ENCODE data around the gene RAB35. TPM values are rescaled to one million over a fixed set of nuclear protein-coding genes. Genes with fewer than 3 reads are reported as not detected.

Gene RAB35
- total RNA-seq, 3 donors from 2014 or later (not counting 1 experiment from before 2014, with no cell fraction given) = 65.0 to 85.9 (median 81.2) TPM

DNA sequence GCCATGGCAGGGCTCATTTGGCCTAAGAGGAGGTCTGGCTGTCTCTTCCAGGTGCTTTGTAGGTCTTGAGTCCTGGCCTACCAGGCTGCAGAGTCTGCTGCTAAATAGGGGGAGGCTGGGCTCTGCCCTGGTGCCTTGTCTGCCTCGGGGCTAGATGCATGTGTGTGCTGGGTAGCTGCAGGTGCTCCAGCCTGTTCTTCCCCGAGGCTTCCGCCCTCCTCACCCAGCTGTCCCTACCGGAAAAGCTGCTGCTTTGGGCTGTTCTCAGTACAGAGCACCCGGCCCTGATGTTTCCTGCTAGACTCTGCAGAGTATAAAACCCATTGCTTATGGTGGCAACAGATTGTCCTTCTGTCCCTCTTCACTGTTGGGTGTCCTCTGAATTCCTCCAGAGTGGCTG, 37.7 kb downstream of the RAB35 start:
- Mint-ChIP-seq H3K27ac (no peak overlapping the region), H3K4me3 (no peak overlapping the region), H3K27me3 (ENCODE audit: low read depth in 2 of 2) (no peaks in the 10 kb centered on the region), H3K4me1 (no peaks in the 10 kb centered on the region), H3K9me3 (no peaks in the 10 kb centered on the region), H3K36me3 (no peaks in the 10 kb centered on the region)
- Histone ChIP-seq H3K9me3 (ENCODE audit: control insufficient read depth, insufficient read depth, low read length) (no peaks in the 10 kb centered on the region), H3K27me3 (ENCODE audit: control insufficient read depth, insufficient read depth, low read length) (no peaks in the 10 kb centered on the region), H3K27ac (ENCODE audit: low read length) (no peak overlapping the region), H3K4me1 (ENCODE audit: control insufficient read depth, insufficient read depth, low read length) (no peaks in the 10 kb centered on the region), H3K36me3 (ENCODE audit: control insufficient read depth, insufficient read depth, low read length) (peaks cover 2% of the 10 kb centered on the region), H3K4me3 (ENCODE audit: low read length) (no peak overlapping the region)
- WGBS (ENCODE audit: insufficient coverage) = 85% methylated on average over 5 of the region's 5 CpGs
- DNase-seq (peak in 1 of 2 donors; percentile 51), ATAC-seq (no peak)
- intact Hi-C loops (cut with micrococcal nuclease) = no loop called here
- no peak for TF ChIP-seq CTCF (IDR thresholded peaks at IDR 0.05)

DNA sequence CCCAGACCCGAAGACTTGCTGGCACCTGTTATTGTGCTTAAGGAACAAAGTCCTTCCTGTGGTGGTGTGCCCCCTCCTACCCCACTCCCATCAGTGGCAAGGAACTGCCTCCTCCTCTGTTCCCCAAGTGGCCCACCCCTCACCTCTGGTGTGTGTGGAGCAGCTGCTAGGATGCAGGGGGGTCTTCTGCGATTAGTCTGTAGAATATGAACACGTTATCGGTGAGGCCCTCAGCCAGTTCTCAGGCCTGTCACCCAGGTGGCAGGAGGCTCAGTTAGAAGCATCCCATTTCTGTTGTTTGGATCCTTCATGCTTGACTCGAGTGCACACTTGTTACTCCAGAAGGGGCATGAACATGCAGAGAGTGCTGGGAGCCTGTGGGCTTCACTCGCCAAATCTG, 39.3 kb downstream of the RAB35 start:
- Histone ChIP-seq H3K4me1 (ENCODE audit: control insufficient read depth, insufficient read depth, low read length) (no peaks in the 10 kb centered on the region), H3K4me3 (ENCODE audit: low read length) (no peak overlapping the region), H3K36me3 (ENCODE audit: control insufficient read depth, insufficient read depth, low read length) (peaks cover 10% of the 10 kb centered on the region), H3K9me3 (ENCODE audit: control insufficient read depth, insufficient read depth, low read length) (no peaks in the 10 kb centered on the region), H3K27me3 (ENCODE audit: control insufficient read depth, insufficient read depth, low read length) (no peaks in the 10 kb centered on the region), H3K27ac (ENCODE audit: low read length) (no peak overlapping the region)
- ATAC-seq (no peak), DNase-seq (no peak)
- H3K9me3 Mint-ChIP-seq = no peaks in the 10 kb centered on the region
- no peaks in the 10 kb centered on the region for H3K27me3 Mint-ChIP-seq (ENCODE audit: low read depth in 2 of 2)
- 93% methylated on average over 6 of the region's 6 CpGs for WGBS (ENCODE audit: insufficient coverage)
- no peaks in the 10 kb centered on the region for H3K36me3 Mint-ChIP-seq
- no peak for TF ChIP-seq CTCF (IDR thresholded peaks at IDR 0.05)
- H3K27ac Mint-ChIP-seq = no peak overlapping the region
- H3K4me1 Mint-ChIP-seq = no peaks in the 10 kb centered on the region
- intact Hi-C loops (cut with micrococcal nuclease) = no loop called here
- no peak overlapping the region for H3K4me3 Mint-ChIP-seq

DNA sequence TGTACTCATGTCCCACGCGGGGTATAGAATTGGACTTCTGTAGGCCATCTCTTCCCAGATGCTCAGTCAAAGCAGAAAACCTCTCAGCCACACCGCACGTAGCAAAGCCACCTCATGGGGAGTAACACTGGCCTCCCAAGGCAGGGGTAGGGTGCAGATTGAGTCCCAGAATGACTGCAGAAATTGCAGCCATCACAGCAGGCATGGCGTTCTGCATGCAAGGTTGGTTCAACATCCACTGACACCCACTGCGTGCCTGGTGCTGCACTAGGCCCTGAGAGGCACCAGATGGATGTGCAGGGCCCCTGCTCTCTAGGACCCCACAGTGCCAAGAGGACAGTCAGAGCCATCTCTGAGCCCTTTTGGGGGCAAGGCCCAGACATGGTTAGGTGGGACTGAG, 39.9 kb downstream of the RAB35 start:
- Histone ChIP-seq H3K9me3 (ENCODE audit: control insufficient read depth, insufficient read depth, low read length) (no peaks in the 10 kb centered on the region), H3K27ac (ENCODE audit: low read length) (no peak overlapping the region), H3K36me3 (ENCODE audit: control insufficient read depth, insufficient read depth, low read length) (peaks cover 13% of the 10 kb centered on the region), H3K27me3 (ENCODE audit: control insufficient read depth, insufficient read depth, low read length) (no peaks in the 10 kb centered on the region), H3K4me3 (ENCODE audit: low read length) (no peak overlapping the region), H3K4me1 (ENCODE audit: control insufficient read depth, insufficient read depth, low read length) (no peaks in the 10 kb centered on the region)
- no peak for TF ChIP-seq CTCF (IDR thresholded peaks at IDR 0.05)
- 98% methylated on average over 6 of the region's 6 CpGs for WGBS (ENCODE audit: insufficient coverage)
- Mint-ChIP-seq H3K27ac (no peak overlapping the region), H3K9me3 (no peaks in the 10 kb centered on the region), H3K4me3 (no peak overlapping the region), H3K36me3 (no peaks in the 10 kb centered on the region), H3K4me1 (no peaks in the 10 kb centered on the region), H3K27me3 (ENCODE audit: low read depth in 2 of 2) (no peaks in the 10 kb centered on the region)
- DNase-seq (no peak), ATAC-seq (no peak)
- intact Hi-C loops (cut with micrococcal nuclease) = no loop called here

- no peak overlapping the region for H3K27ac Mint-ChIP-seq
- no peaks in the 10 kb centered on the region for H3K36me3 Mint-ChIP-seq
- peaks cover 17% of the 10 kb centered on the region for H3K36me3 ChIP-seq (ENCODE audit: control insufficient read depth, insufficient read depth, low read length)
- no peak overlapping the region for H3K4me3 Mint-ChIP-seq
- no peaks in the 10 kb centered on the region for H3K27me3 ChIP-seq (ENCODE audit: control insufficient read depth, insufficient read depth, low read length)
- intact Hi-C loops (cut with micrococcal nuclease) = no loop called here
- TF ChIP-seq CTCF (IDR thresholded peaks at IDR 0.05) = no peak
- H3K9me3 ChIP-seq (ENCODE audit: control insufficient read depth, insufficient read depth, low read length) = no peaks in the 10 kb centered on the region
- H3K4me3 ChIP-seq (ENCODE audit: low read length) = no peak overlapping the region
- no peaks in the 10 kb centered on the region for H3K9me3 Mint-ChIP-seq
- 82% methylated on average over 6 of the region's 7 CpGs for WGBS (ENCODE audit: insufficient coverage)
- DNase-seq = peak in 1 of 2 donors; percentile 40
- no peak overlapping the region for H3K27ac ChIP-seq (ENCODE audit: low read length)
- H3K27me3 Mint-ChIP-seq (ENCODE audit: low read depth in 2 of 2) = no peaks in the 10 kb centered on the region
- H3K4me1 Mint-ChIP-seq = no peaks in the 10 kb centered on the region
- no peak for ATAC-seq
- no peaks in the 10 kb centered on the region for H3K4me1 ChIP-seq (ENCODE audit: control insufficient read depth, insufficient read depth, low read length)
These were observed 41.4 kb downstream of the RAB35 start for GRCh38 chr12:120075034-120075616.

All from natural killer cell (primary cell).